Measurements from ENCODE around the gene TMEM132A. TPM values are rescaled to one million over a fixed set of nuclear protein-coding genes. Genes with fewer than 3 reads are reported as not detected.

Gene TMEM132A
- total RNA-seq, 1 experiment from 2014 or later, result 95.5 TPM

DNA sequence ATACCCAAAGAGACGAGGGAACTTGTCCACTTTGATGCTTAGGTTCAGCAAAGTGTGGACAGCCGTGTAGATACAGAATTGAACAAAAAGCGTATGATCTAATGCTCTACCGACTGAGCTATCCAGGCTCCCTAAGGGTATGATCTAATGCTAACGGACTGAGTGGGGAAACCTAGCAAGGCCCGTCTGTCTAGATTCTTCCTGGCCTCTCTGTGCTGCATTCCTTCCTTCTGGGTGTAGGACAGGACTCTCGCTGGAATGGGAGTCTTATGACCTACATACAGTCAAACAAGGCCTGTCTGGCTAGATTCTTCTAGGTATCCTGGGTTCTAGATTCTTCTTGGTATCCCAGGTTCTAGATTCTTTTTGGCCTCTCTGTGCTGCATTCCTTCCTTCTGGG, 36.1 kb downstream of the TMEM132A start:
- no peaks in the 10 kb centered on the region for H3K23me2 ChIP-seq (ENCODE audit: insufficient read length, low read depth, low read length, poor library complexity, severe bottlenecking)
- no peak overlapping the region for H3K4ac ChIP-seq (ENCODE audit: low read depth, low read length)
- WGBS (ENCODE audit: extremely low coverage, insufficient read length, low lambda C conversion rate), result no CpG with 5 or more reads among the region's 7 CpGs
- H2BK5ac ChIP-seq (ENCODE audit: insufficient read length, low read length), result no peak overlapping the region
- Mint-ChIP-seq H3K9me3 (no peaks in the 10 kb centered on the region), H3K27me3 (ENCODE audit: low read depth) (peaks cover 42% of the 10 kb centered on the region), H3K27ac (no peak overlapping the region), H3K4me1 (no peaks in the 10 kb centered on the region), H3K4me3 (no peak overlapping the region), H3K36me3 (ENCODE audit: insufficient read depth in 1 of 3, low read depth in 3 of 3) (no peaks in the 10 kb centered on the region)
- H2BK15ac ChIP-seq (ENCODE audit: low read depth, low read length), result no peak overlapping the region
- H2AK5ac ChIP-seq (ENCODE audit: insufficient read length, low read length), result no peak overlapping the region
- H3K56ac ChIP-seq (ENCODE audit: insufficient read length, low read depth, low read length), result no peak overlapping the region
- no peak overlapping the region for H3K9ac ChIP-seq (ENCODE audit: extremely low read depth, insufficient read length, low read length)
- no peak overlapping the region for H2AFZ ChIP-seq (ENCODE audit: low read length)
- H3K79me1 ChIP-seq (ENCODE audit: insufficient read depth, low read depth, low read length, poor library complexity, severe bottlenecking), result no peaks in the 10 kb centered on the region
- no peak overlapping the region for H2BK12ac ChIP-seq (ENCODE audit: insufficient read length, low read depth, low read length)
- no peaks in the 10 kb centered on the region for H3K79me2 ChIP-seq (ENCODE audit: insufficient read depth, low read length)
- H3K18ac ChIP-seq (ENCODE audit: insufficient read length, low read depth, low read length), result no peak overlapping the region
- DNase-seq, result no peak
- no peak overlapping the region for H3K23ac ChIP-seq (ENCODE audit: insufficient read length, low read depth, low read length)
- no peaks in the 10 kb centered on the region for H4K20me1 ChIP-seq (ENCODE audit: control insufficient read depth, insufficient read depth, insufficient read length)
- no peak overlapping the region for H4K5ac ChIP-seq (ENCODE audit: insufficient read length, low read depth, low read length)
- TF ChIP-seq, protein P1, sequence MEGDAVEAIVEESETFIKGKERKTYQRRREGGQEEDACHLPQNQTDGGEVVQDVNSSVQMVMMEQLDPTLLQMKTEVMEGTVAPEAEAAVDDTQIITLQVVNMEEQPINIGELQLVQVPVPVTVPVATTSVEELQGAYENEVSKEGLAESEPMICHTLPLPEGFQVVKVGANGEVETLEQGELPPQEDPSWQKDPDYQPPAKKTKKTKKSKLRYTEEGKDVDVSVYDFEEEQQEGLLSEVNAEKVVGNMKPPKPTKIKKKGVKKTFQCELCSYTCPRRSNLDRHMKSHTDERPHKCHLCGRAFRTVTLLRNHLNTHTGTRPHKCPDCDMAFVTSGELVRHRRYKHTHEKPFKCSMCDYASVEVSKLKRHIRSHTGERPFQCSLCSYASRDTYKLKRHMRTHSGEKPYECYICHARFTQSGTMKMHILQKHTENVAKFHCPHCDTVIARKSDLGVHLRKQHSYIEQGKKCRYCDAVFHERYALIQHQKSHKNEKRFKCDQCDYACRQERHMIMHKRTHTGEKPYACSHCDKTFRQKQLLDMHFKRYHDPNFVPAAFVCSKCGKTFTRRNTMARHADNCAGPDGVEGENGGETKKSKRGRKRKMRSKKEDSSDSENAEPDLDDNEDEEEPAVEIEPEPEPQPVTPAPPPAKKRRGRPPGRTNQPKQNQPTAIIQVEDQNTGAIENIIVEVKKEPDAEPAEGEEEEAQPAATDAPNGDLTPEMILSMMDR (conservative IDR thresholded peaks at IDR 0.05), result no peak
- no peaks in the 10 kb centered on the region for H3K9me3 ChIP-seq (ENCODE audit: control insufficient read depth, low read depth, low read length)
- no peak overlapping the region for H2BK120ac ChIP-seq (ENCODE audit: low read depth, low read length, poor library complexity, severe bottlenecking)
- no peak overlapping the region for H4K8ac ChIP-seq (replicated peaks; ENCODE audit: insufficient read length, low read depth, low read length)
- no peak overlapping the region for H4K91ac ChIP-seq (ENCODE audit: insufficient read length, low read depth, low read length)
- no peak overlapping the region for H3K4me2 ChIP-seq (ENCODE audit: insufficient read depth, insufficient read length, low read length)
- H3K27ac ChIP-seq (ENCODE audit: insufficient read length, low read depth, low read length), result no peak overlapping the region
- H3K14ac ChIP-seq (ENCODE audit: insufficient read depth, low read length), result no peak overlapping the region
- H3K27me3 ChIP-seq (ENCODE audit: insufficient read depth, low read length), result no peaks in the 10 kb centered on the region; the same call in 1 of the 2 replicates
- no peak overlapping the region for H2BK20ac ChIP-seq (ENCODE audit: low read depth, low read length, poor library complexity, severe bottlenecking)
- H3T11ph ChIP-seq (ENCODE audit: low read length), result no peak overlapping the region
- H3K4me1 ChIP-seq (ENCODE audit: insufficient read depth, low read length), result no peaks in the 10 kb centered on the region
